HEK293 (cell line): ENCODE results near the gene TEAD2.
A peak's percentile ranks its signal among the peaks of the same experiment; 100 is the strongest.

ENCODE experiments used
- CTCF ChIA-PET: fragments of 350-600 bp; formaldehyde crosslinking; extraction: SDS; loops from one replicate; lab custom pipeline; 2021; ENCODE audit warnings: antibody characterized with exemption; lab: Yijun Ruan, JAX
- POLR2A ChIA-PET: fragments of 300-600 bp; formaldehyde crosslinking; extraction: SDS; loops from one replicate; lab custom pipeline; 2020; ENCODE audit warnings: antibody characterized with exemption, inconsistent platforms; lab: Yijun Ruan, JAX
- H3K27ac ChIP-seq: fragments of 200-500 bp; sonication (Bioruptor generic); 2 replicates; pipeline ENCODE4 v1.5.1; 2014; ENCODE audit warnings: low read depth, low read length, control low read depth, inconsistent platforms; ENCODE audit errors: extremely low read depth
- H3K36me3 ChIP-seq, 2 experiments: fragments of 200-500 bp in 1 of 2; sonication (Bioruptor generic) in 1 of 2; 1 replicate in 1 of 2; 2 replicates in 1 of 2; pipeline ENCODE4 v1.5.1; 2014 to 2017; ENCODE audit warnings: inconsistent platforms in 2 of 2, low read length in 2 of 2; ENCODE audit not compliant: control insufficient read depth in 2 of 2, insufficient read depth in 1 of 2
- H3K4me1 ChIP-seq: fragments of 200-500 bp; sonication (Bioruptor generic); 2 replicates; pipeline ENCODE4 v1.5.1; 2014; ENCODE audit warnings: mild to moderate bottlenecking, low read length, inconsistent platforms; ENCODE audit not compliant: control insufficient read depth, insufficient read depth
- H3K4me3 ChIP-seq: 2 replicates; pipeline ENCODE4 v1.5.1; 2011; ENCODE audit warnings: low read depth, mild to moderate bottlenecking, control low read depth, low read length, moderate library complexity
- H3K9me3 ChIP-seq: fragments of 200-500 bp; sonication (Bioruptor generic); 2 replicates; pipeline ENCODE4 v1.5.1; 2014; ENCODE audit warnings: low read depth, low read length, inconsistent platforms; ENCODE audit not compliant: control insufficient read depth, insufficient read depth
- ELK4 ChIP-seq: IDR thresholded peaks from 2 replicates; pipeline ENCODE4 v1.6.1; 2011; ENCODE audit warnings: mild to moderate bottlenecking, low read depth, low read length, borderline replicate concordance
- KLF1 ChIP-seq: fragments of 450-650 bp; formaldehyde crosslinking; IDR thresholded peaks from 2 replicates; pipeline ENCODE4 v1.5.1; 2016; ENCODE audit warnings: missing biosample characterization, missing genetic modification characterization
- KLF10 ChIP-seq: fragments of 450-650 bp; IDR thresholded peaks from 2 replicates; pipeline ENCODE4 v1.5.1; 2018; ENCODE audit warnings: missing biosample characterization, mild to moderate bottlenecking, missing genetic modification characterization
- SP3 ChIP-seq: fragments of 450-650 bp; formaldehyde crosslinking; IDR thresholded peaks from 2 replicates; pipeline ENCODE4 v1.5.1; 2016; ENCODE audit warnings: missing biosample characterization, missing genetic modification characterization
- TCF7L2 ChIP-seq: IDR thresholded peaks from 2 replicates; pipeline ENCODE4 v1.6.1; 2011; ENCODE audit warnings: low read depth, mild to moderate bottlenecking, inconsistent platforms, low read length, moderate library complexity, borderline replicate concordance
- YY1 ChIP-seq: fragments of 450-650 bp; formaldehyde crosslinking; IDR thresholded peaks from 2 replicates; pipeline ENCODE4 v1.5.1; 2018; ENCODE audit warnings: missing biosample characterization, missing genetic modification characterization
- ZBTB49 ChIP-seq: fragments of 450-650 bp; formaldehyde crosslinking; IDR thresholded peaks from 2 replicates; pipeline ENCODE4 v1.5.1; 2016; ENCODE audit warnings: missing biosample characterization, missing genetic modification characterization, low read depth
- ZFP41 ChIP-seq: fragments of 450-650 bp; formaldehyde crosslinking; IDR thresholded peaks from 2 replicates; pipeline ENCODE4 v1.5.1; 2016; ENCODE audit warnings: missing biosample characterization, missing genetic modification characterization, borderline replicate concordance
- ZNF121 ChIP-seq: fragments of 450-650 bp; formaldehyde crosslinking; IDR thresholded peaks from 2 replicates; pipeline ENCODE4 v1.5.1; 2016; ENCODE audit warnings: missing biosample characterization, missing genetic modification characterization
- ZNF133 ChIP-seq: fragments of 450-650 bp; formaldehyde crosslinking; IDR thresholded peaks from 2 replicates; pipeline ENCODE4 v1.5.1; 2016; ENCODE audit warnings: missing biosample characterization, missing genetic modification characterization
- ZNF2 ChIP-seq: fragments of 450-650 bp; formaldehyde crosslinking; IDR thresholded peaks from 2 replicates; pipeline ENCODE4 v1.5.1; 2016; ENCODE audit warnings: missing biosample characterization, missing genetic modification characterization
- ZNF341 ChIP-seq: fragments of 450-650 bp; formaldehyde crosslinking; IDR thresholded peaks from 2 replicates; pipeline ENCODE4; 2016; ENCODE audit warnings: low read depth, missing biosample characterization, missing genetic modification characterization
- ZNF366 ChIP-seq: fragments of 450-650 bp; formaldehyde crosslinking; conservative IDR thresholded peaks from 2 replicates; pipeline ENCODE4 v1.5.1; 2016; ENCODE audit warnings: missing biosample characterization, missing genetic modification characterization
- ZNF394 ChIP-seq: fragments of 450-650 bp; formaldehyde crosslinking; IDR thresholded peaks from 2 replicates; pipeline ENCODE4 v1.5.1; 2016; ENCODE audit warnings: missing biosample characterization, missing genetic modification characterization, mild to moderate bottlenecking, moderate library complexity, borderline replicate concordance
- ZNF48 ChIP-seq: fragments of 450-650 bp; formaldehyde crosslinking; IDR thresholded peaks from 2 replicates; pipeline ENCODE4 v1.5.1; 2016; ENCODE audit warnings: missing biosample characterization, missing genetic modification characterization
- ZNF654 ChIP-seq: fragments of 450-650 bp; formaldehyde crosslinking; IDR thresholded peaks from 2 replicates; pipeline ENCODE4 v1.5.1; 2016; ENCODE audit warnings: low read depth, missing biosample characterization, missing genetic modification characterization
- ZNF701 ChIP-seq: fragments of 450-650 bp; formaldehyde crosslinking; IDR thresholded peaks from 2 replicates; pipeline ENCODE4 v1.5.1; 2016; ENCODE audit warnings: missing biosample characterization, missing genetic modification characterization

TEAD2 gene

GRCh38 chr19:49398931-49399330 lies 36.7 kb upstream of the TEAD2 start (continued):
- TF ChIP-seq YY1 = no peak

GRCh38 chr19:49398001-49398615 lies 35.9 kb upstream of the TEAD2 start:
- ChIA-PET POLR2A (interaction anchor here (1.4 kb wide), 1 partner anchor 44 kb away, joined by 3 read pairs; no protein-coding TSS in a partner anchor), CTCF (no interaction called here)
- Histone ChIP-seq H3K36me3 (no peaks in the 10 kb centered on the region), H3K9me3 (no peaks in the 10 kb centered on the region), H3K27ac (no peak overlapping the region), H3K4me1 (no peaks in the 10 kb centered on the region), H3K4me3 (no peak overlapping the region)
- TF ChIP-seq ZNF48 (tag by site-specific recombination) (no peak), ZNF121 (tag by site-specific recombination) (no peak), KLF1 (no peak), ZNF654 (no peak), ELK4 (no peak), ZNF133 (tag by site-specific recombination) (no peak), ZBTB49 (tag by site-specific recombination) (no peak), ZNF394 (no peak), TCF7L2 (no peak), ZNF701 (no peak), ZFP41 (tag by site-specific recombination) (no peak)

- POLR2A ChIA-PET = interaction anchor here (0.6 to 1.4 kb wide), 2 partner anchors 46 to 221 kb away, joined by 3 to 5 read pairs; no protein-coding TSS in a partner anchor
- H3K4me3 ChIP-seq = no peak overlapping the region
- no peaks in the 10 kb centered on the region for H3K4me1 ChIP-seq
- CTCF ChIA-PET = no interaction called here
- H3K36me3 ChIP-seq = no peaks in the 10 kb centered on the region
- no peaks in the 10 kb centered on the region for H3K9me3 ChIP-seq
- no peak overlapping the region for H3K27ac ChIP-seq
- TF ChIP-seq ZNF121 (tag by site-specific recombination) = peak; percentile 92
- no peak for TF ChIP-seq ZNF366 (tag by site-specific recombination)
Observed at GRCh38 chr19:49396738-49397505, 34.7 kb upstream of the TEAD2 start.

- Histone ChIP-seq H3K27ac (no peak overlapping the region), H3K9me3 (no peaks in the 10 kb centered on the region), H3K4me3 (no peak overlapping the region)
- TF ChIP-seq ZNF2 (tag by site-specific recombination) = no peak
- TF ChIP-seq ZNF341 (tag by site-specific recombination) = peak; percentile 59; the same call in 1 of the 2 replicates
- TF ChIP-seq SP3 = no peak
- TF ChIP-seq YY1 = no peak
- TF ChIP-seq KLF10 = no peak
- TF ChIP-seq, all 188 proteins: peak for 1
- no peaks in the 10 kb centered on the region for H3K36me3 ChIP-seq
- POLR2A ChIA-PET = interaction anchor here (0.6 kb wide), 1 partner anchor 222 kb away, joined by 5 read pairs; no protein-coding TSS in a partner anchor
- CTCF ChIA-PET = interaction anchor here (0.7 to 5.0 kb wide), 2 partner anchors 47 to 151 kb away, joined by 3 to 59 read pairs; no protein-coding TSS in a partner anchor
- H3K4me1 ChIP-seq = no peaks in the 10 kb centered on the region
Observed at GRCh38 chr19:49395581-49396407, 33.6 kb upstream of the TEAD2 start.
